ENCODE results near the gene KCNG3.
"Not testable (repeated sequence)": the region's sequence is repeated elsewhere in the genome, so short reads cannot be mapped to it uniquely, and the experiment has no call there.

KCNG3 gene

GRCh38 chr2:42429352-42429751 lies 64.4 kb downstream of the KCNG3 start:
- no peak for DNase-seq

GRCh38 chr2:42425697-42426096 lies 68.1 kb downstream of the KCNG3 start:
- DNase-seq, result no peak

DNA sequence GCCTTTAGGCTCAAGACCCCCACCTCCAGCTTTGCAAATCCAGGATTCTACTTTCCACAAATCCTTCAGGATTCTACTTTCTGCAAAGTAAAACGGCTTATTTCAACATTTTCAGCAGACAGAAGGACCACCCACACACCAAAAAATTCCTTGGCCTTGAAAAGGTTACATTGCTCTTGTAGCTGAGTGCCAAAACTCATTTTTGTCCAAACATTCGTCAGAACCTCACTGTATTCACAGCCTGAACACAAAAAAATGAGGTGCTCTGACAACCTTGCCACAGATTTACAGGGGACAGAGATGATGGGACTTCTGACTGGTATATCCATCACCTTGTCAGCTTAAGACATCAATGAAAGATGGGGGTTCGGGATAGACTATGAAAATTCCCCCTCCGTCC lies 69.7 kb downstream of the KCNG3 start:
- DNase-seq, result no peak

- no peak for DNase-seq
Observed at GRCh38 chr2:42421601-42422239, 72.1 kb downstream of the KCNG3 start.

DNA sequence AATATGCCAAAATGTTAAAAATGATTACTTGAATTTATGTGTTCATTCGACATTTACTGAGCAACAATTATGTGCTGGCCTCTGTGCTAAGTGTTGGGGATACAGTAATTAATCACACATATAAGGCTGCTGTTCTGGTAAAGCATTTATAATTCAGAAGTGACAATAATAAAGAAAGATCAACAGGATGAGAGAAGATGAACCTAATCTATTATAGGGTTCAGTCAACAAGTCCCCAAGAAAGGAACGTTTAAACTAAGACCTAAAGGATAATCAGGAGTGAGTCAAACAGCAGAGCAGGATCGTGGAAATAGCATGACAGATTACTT lies 72.7 kb downstream of the KCNG3 start:
- no peak for DNase-seq

DNA sequence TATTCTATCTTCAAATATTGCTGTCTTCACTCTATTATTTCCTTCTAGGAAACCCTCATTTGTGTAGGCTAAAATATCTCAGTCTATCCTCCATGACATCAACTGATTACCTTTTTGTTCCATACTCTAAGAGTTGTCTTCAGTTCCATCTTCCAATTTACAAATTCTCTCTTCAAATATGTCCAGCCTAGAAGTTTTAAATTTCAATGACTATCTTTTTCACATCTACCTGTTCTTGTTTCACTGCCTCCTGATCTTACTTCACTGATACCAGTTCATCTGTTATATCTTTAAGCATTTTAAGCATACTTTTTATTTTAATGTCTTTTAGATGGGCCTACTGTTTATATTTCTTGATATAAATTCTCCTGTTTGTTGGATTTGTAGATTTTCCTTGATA lies 79.1 kb downstream of the KCNG3 start:
- no peak for DNase-seq

DNA sequence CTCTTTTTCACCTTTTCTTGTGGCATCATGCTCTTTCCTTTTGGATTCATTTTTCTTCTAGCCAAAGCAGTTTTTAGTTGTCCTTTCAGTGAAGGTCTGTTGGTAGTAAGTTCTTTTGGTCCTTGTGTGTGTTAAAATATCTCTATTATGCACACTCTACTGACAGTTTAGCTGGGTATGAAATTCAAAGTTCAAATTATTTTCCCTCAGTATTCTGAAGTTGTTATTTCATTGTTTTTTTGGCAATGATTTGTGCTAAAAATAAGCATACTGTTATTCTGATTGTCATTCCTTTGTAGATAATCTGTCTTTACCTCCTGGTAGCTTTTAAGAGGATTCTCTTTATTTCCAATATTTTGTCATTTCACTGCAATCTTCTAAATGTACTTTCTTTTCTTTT lies 79.6 kb downstream of the KCNG3 start:
- no peak for DNase-seq

GRCh38 chr2:42410742-42411514 lies 82.9 kb downstream of the KCNG3 start:
- DNase-seq, result no peak

DNA sequence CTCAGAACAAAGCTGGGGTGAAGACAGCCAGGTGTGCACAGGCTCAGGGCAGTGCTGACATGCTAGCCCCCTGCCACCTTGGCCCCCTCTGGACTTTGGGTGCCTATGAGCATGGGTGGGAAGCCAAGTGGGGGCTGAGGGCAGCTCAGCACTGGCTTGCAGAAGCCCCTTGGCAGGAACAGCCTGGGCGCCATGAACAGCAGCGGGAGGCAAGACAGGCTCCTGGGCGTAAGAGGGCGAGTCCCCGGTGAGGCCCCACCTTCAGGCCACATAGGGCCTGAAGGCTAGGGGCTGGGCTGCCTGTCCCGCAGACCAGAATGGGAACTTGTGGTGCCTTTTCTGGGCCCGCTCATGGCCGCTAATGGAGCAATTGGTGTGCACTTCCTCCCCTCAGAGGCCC lies 85.8 kb downstream of the KCNG3 start:
- DNase-seq, result no peak

DNA sequence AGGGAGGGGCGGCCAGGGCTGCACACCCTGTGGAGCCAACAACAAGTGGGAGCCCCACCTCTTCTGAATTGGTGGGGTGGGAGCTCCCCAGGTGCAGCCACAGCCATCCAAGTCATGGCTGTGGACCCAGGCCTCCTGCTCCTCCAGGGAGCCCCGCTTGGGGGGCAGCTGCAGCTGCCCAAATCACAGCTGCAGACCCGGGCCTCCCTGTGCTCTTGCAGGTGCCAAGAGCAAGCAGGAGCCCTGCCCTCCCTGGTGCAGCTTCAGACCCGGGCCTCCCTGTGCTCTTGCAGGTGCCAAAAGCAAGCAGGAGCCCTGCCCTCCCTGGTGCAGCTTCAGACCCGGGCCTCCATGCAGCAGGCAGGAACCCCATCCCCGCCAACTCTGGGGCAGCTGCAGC lies 86.3 kb downstream of the KCNG3 start:
- no peak for DNase-seq

GRCh38 chr2:42404676-42405075 lies 89.1 kb downstream of the KCNG3 start:
- DNase-seq, result no peak

DNA sequence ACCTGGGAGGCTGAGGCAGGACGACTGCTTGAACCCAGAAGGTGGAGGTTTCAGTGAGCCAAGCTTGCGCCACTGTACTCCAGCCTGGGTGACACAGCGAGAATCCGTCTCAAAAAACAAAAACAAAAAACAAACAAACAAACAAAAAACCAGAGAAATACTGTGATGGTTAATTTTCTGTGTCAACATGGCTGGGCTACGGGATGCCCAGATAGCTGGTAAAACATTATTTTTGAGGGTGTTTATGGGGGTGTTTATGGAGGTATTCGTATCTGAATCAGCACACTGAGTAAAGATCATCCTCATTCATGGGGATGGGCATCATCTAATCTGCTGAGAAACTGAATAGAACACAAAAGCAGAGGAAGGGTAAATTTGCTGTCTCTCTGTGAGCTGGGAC lies 92.0 kb downstream of the KCNG3 start:
- DNase-seq, result no peak

- not testable (repeated sequence) for DNase-seq
Observed at GRCh38 chr2:42398052-42398451, 95.7 kb downstream of the KCNG3 start.

DNA sequence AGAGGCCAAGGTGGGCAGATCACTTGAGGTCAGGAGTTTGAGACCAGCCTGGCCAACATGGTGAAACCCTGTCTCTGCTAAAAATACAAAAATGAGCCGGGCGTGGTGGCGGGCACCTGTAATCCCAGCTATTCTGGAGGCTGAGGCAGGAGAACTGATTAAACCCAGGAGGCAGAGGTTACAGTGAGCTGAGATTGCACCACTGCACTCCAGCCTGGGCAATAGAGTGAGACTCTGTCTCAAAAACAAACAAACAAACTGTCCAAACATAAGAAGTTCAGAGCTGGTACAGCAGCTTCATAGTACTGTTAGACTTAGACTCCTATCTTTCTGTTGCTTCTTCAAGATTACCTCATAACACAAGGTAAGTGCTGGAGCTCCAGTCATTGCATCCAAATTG lies 100.5 kb downstream of the KCNG3 start:
- not testable (repeated sequence) for DNase-seq

DNA sequence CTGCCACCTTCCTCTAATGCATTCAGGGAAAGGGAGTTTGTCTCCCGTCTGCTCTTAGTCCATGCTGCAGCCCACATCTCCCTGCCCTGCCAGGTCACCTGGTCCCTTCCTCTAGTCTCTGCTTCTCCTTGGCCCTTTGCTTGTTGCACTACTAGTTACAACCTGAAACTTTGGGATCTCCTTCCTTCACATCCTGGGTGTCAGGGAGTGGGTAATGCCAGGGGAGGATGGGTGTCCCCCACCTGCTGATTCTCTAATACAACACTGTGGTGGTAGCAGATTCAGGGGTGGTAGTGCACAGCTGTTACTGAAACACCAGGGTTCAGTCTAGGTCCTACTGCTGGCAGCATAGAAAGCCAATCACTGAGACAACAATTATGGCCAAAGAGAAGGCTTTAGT lies 101.6 kb downstream of the KCNG3 start:
- no peak for DNase-seq

Measured in bone marrow (tissue), 2 donors.